Nephron (organoid): ENCODE measurements around the gene MTIF2.
"Not testable (repeated sequence)": the region's sequence is repeated elsewhere in the genome, so short reads cannot be mapped to it uniquely, and the experiment has no call there.

Source experiments
- H3K27ac Mint-ChIP-seq, 3 experiments: 2 replicates each; pipeline ENCODE4 v1.8.0; 2020; ENCODE audit warnings: mixed read lengths in 3 of 3, mild to moderate bottlenecking in 2 of 3, moderate library complexity in 1 of 3
- H3K27me3 Mint-ChIP-seq: 2 replicates; pipeline ENCODE4 v1.8.0; 2021; ENCODE audit warnings: low read depth, mild to moderate bottlenecking, moderate library complexity, mixed read lengths
- H3K36me3 Mint-ChIP-seq: 2 replicates; pipeline ENCODE4 v1.8.0; 2020; ENCODE audit warnings: low read depth, mixed read lengths
- H3K4me1 Mint-ChIP-seq: 2 replicates; pipeline ENCODE4 v1.8.0; 2020; ENCODE audit warnings: mixed read lengths
- H3K4me3 Mint-ChIP-seq, 3 experiments: 2 replicates each; pipeline ENCODE4 v1.8.0; 2020; ENCODE audit warnings: mild to moderate bottlenecking in 3 of 3, mixed read lengths in 3 of 3, moderate library complexity in 2 of 3
- H3K9me3 Mint-ChIP-seq: 2 replicates; pipeline ENCODE4 v1.8.0; 2020; ENCODE audit warnings: mixed read lengths
- CTCF ChIP-seq, 3 experiments: fragments of 200-600 bp; sonication (generic); IDR thresholded peaks; one replicate each; pipeline ENCODE4 v1.5.0; 2021; ENCODE audit warnings: antibody characterized with exemption in 3 of 3; ENCODE audit not compliant: unreplicated experiment in 3 of 3

MTIF2 gene

DNA sequence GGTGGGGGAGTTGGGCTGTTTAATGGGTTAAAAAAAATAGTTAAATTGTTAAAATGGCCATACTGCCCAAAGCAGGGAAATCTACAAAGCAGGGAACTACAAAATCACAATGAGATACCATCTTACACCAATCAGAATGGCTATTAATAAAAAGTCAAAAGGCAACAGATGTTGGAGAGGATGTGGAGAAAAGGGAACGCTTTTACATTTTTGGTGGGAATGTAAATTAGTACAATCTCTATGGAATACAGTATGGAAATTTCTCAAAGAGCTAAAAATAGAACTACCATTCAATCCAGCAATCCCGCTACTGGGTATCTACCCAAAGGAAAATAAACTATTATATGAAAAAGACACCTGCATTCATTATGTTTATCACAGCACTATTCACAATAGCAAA is 64.1 kb downstream of the MTIF2 start:
- no peak for TF ChIP-seq CTCF (IDR thresholded peaks at IDR 0.05; ENCODE audit: unreplicated experiment in 3 of 3)
- H3K4me1 Mint-ChIP-seq = no peaks in the 10 kb centered on the region
- H3K27ac Mint-ChIP-seq = no peak overlapping the region
- H3K27me3 Mint-ChIP-seq = no peaks in the 10 kb centered on the region
- H3K4me3 Mint-ChIP-seq = no peak overlapping the region
- peaks cover 42% of the 10 kb centered on the region for H3K9me3 Mint-ChIP-seq
- peaks cover 71% of the 10 kb centered on the region for H3K36me3 Mint-ChIP-seq

GRCh38 chr2:55204536-55204935 is 64.5 kb downstream of the MTIF2 start:
- TF ChIP-seq CTCF (IDR thresholded peaks at IDR 0.05; ENCODE audit: unreplicated experiment in 3 of 3) = no peak
- Mint-ChIP-seq H3K4me3 (no peak overlapping the region), H3K27ac (no peak overlapping the region), H3K9me3 (peaks cover 44% of the 10 kb centered on the region), H3K27me3 (no peaks in the 10 kb centered on the region), H3K4me1 (no peaks in the 10 kb centered on the region), H3K36me3 (peaks cover 73% of the 10 kb centered on the region)

GRCh38 chr2:55200416-55200815 is 68.6 kb downstream of the MTIF2 start:
- H3K27ac Mint-ChIP-seq = no peak overlapping the region
- no peaks in the 10 kb centered on the region for H3K4me1 Mint-ChIP-seq
- H3K9me3 Mint-ChIP-seq = peaks cover 47% of the 10 kb centered on the region
- peaks cover 92% of the 10 kb centered on the region for H3K36me3 Mint-ChIP-seq
- H3K27me3 Mint-ChIP-seq = no peaks in the 10 kb centered on the region
- no peak overlapping the region for H3K4me3 Mint-ChIP-seq
- no peak for TF ChIP-seq CTCF (IDR thresholded peaks at IDR 0.05; ENCODE audit: unreplicated experiment in 3 of 3)

GRCh38 chr2:55196526-55196925 is 72.5 kb downstream of the MTIF2 start:
- Mint-ChIP-seq H3K9me3 (peaks cover 38% of the 10 kb centered on the region), H3K4me1 (no peaks in the 10 kb centered on the region), H3K27ac (no peak overlapping the region), H3K4me3 (no peak overlapping the region), H3K36me3 (peaks cover 93% of the 10 kb centered on the region), H3K27me3 (no peaks in the 10 kb centered on the region)
- TF ChIP-seq CTCF (IDR thresholded peaks at IDR 0.05; ENCODE audit: unreplicated experiment in 3 of 3) = no peak

DNA sequence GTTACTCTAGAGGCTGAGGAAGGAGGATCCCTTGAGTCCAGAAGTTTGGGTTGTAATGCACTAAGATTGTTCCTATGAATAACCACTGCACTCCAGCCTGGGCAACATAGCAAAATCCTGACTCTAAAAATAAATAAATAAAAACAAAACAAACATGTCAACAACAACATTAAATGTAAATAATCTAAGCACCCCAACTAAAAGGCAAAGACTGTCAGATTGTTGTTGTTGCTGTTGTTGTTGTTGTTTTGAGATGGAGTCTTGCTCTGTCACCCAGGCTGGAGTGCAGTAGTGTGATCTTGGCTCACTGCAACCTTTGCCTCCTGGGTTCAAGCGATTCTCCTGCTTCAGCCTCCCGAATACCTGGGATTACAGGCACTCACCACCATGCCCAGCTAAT is 77.1 kb downstream of the MTIF2 start:
- not testable (repeated sequence) for H3K27ac Mint-ChIP-seq, H3K4me1 Mint-ChIP-seq, H3K27me3 Mint-ChIP-seq, H3K4me3 Mint-ChIP-seq
- Mint-ChIP-seq H3K9me3 (peaks cover 29% of the 10 kb centered on the region), H3K36me3 (peaks cover 77% of the 10 kb centered on the region)

GRCh38 chr2:55186837-55187236 is 82.2 kb downstream of the MTIF2 start:
- peaks cover 13% of the 10 kb centered on the region for H3K9me3 Mint-ChIP-seq

More at GRCh38 chr2:55186837-55187236, 82.2 kb downstream of the MTIF2 start:
- not testable (repeated sequence) for H3K27ac Mint-ChIP-seq, H3K27me3 Mint-ChIP-seq, H3K4me3 Mint-ChIP-seq, H3K4me1 Mint-ChIP-seq
- peaks cover 39% of the 10 kb centered on the region for H3K36me3 Mint-ChIP-seq
